DMS114 treated with DMSO at 0.1 percent for 48 hours (cell line): ENCODE data around the gene DGKG.

ENCODE experiments used
- DNase-seq: peaks from one replicate; lab custom pipeline; 2025; ENCODE audit not compliant: unreplicated experiment; lab: John Stamatoyannopoulos, UW

DGKG gene

DNA sequence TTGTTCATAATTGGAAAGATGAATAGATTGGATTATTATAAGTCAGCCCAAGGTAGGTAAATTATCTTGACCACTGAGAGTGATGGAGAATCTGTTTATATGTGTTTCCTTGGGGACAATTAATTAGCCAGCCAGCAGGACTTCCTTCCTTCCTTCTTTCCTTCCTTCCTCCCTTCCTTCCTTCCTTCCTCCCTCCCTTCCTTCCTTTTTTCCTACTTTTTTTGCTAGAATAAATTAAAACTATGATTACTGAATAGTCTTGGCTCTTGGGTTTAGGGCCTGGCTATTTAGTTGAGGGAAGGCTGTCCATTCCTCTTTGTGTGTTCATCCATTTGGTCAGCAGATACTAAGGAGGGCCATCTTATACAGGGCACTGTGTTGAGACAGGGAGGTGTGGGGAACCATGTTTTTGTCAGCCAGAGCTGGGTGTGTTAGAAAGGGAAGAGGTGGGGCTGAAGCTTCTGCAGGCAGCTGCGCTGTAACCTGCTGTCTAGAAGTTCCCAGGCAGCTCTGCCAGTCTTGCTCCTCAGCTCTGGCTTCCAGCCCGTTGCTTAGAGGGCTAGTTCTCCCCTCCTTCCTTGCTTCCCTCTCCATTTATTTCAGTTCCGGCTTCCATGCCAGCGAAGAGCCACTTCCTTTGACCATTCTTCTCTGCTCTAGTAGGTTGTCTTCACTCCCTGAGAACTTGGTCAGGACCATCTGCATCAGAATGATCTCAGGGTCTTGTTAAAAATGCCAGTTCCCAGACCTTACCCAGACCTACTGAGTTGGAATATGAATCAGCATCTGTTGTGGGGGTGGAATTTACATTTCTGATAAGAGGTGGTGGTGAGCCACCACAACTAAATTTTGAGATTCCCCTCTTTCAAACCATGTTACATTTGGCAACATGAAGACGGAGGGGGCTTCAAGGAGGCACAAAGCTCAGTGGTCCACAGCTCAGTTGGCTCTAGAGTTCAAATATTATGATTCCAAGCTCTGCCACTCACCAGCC lies 113.9 kb downstream of the DGKG start:
- no peak for DNase-seq

- no peak for DNase-seq
Observed at GRCh38 chr3:186246941-186247340, 115.1 kb downstream of the DGKG start.

DNA sequence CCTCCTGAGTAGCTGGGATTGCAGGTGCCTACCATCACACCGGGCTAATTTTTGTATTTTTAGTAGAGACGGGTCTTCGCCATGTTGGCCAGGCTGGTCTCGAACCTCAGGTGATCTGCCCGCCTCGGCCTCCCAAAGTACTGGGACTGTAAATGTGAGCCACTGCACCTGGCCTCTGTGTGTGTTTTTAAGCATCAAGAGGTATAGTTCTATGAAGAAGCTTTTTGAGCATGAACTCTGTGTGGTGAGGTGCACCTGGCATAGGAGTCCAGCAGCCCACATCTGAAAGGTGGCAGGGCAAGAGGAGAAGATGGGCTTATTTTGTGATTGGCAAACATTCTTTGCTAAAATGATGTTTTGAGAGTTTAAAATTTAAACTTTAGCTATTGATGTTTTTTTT lies 118.0 kb downstream of the DGKG start:
- no peak for DNase-seq

DNA sequence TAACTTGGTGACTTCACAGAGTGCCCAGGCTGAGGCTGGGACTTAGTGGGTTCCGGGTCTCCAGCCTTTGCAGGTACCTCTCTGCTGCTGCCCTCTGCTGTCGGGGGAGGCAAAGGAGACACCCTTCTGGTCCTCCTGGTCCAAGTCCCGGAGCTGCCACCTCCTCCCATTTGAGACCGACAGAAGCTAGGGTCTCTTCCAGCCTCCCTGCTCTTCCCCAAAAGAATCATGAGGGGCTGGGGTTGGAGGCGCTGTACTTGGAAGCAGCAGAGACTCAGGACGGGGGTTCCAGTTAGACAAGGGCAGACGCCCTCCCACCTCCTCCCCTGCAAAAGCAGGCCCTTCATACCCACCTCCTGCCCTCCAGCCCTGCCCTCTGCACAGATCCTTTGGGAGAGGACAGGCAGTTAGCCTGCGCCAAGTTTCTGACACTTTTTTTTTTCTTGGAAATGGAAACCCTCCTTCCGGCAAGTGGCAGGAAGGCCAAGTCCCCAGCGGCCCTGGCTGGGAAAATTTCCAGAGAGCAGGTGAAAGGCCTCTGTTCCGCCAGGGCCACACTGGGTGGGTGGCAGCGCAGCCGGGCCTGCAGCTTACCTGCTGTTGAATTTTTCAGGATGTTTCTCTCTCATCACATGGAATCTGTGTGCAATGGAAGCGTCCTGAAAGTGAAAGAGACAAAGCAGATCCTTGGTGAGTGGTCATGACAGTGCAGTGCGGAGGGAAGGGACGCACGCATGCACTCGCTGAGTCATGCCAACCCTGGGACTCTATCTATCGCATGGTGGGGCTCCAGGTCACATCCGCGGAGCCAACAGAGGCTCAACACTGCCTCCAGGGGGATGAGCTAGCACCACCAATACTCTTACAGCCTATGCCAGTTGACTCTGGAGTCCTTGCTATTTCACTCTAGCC lies 119.9 kb downstream of the DGKG start:
- DNase-seq = no peak

- no peak for DNase-seq
Observed at GRCh38 chr3:186239321-186239720, 122.7 kb downstream of the DGKG start.

- no peak for DNase-seq
Observed at GRCh38 chr3:186237915-186238314, 124.1 kb downstream of the DGKG start.

DNA sequence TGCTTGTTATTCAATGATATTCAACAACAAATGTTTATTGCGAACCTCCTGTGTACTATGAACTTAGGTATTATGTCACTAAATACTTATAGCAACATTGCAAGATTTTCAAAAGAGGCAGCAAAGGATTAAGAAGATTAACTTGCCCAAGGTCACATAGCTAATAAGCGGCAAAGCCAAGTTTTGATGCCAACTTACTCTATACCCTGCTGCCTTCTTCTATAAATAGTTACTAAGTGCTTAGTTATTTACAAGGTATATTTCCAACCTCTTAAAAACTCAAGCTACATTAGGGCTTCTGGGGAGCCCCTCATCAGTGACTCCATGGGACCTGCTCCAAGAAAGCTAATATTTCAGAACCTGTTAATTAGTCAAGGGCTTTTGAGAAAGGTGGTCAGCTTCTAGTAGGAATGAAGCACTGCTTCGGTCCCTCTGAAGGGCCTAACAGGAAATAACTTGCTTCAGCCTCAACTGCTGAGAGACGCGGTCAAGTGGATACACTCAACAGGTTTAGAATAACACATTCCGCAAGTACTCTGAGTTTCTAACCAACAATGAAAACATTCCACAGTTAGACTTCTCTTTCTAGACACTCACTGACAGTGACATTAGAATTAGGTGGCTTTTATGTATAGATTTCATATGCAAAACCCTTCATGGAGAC lies 125.5 kb downstream of the DGKG start:
- DNase-seq = no peak

- no peak for DNase-seq
Observed at GRCh38 chr3:186235554-186235953, 126.5 kb downstream of the DGKG start.

GRCh38 chr3:186234152-186234551 lies 127.9 kb downstream of the DGKG start:
- no peak for DNase-seq

GRCh38 chr3:186226482-186226881 lies 135.6 kb downstream of the DGKG start:
- DNase-seq = no peak

GRCh38 chr3:186225603-186226002 lies 136.4 kb downstream of the DGKG start:
- no peak for DNase-seq

DNA sequence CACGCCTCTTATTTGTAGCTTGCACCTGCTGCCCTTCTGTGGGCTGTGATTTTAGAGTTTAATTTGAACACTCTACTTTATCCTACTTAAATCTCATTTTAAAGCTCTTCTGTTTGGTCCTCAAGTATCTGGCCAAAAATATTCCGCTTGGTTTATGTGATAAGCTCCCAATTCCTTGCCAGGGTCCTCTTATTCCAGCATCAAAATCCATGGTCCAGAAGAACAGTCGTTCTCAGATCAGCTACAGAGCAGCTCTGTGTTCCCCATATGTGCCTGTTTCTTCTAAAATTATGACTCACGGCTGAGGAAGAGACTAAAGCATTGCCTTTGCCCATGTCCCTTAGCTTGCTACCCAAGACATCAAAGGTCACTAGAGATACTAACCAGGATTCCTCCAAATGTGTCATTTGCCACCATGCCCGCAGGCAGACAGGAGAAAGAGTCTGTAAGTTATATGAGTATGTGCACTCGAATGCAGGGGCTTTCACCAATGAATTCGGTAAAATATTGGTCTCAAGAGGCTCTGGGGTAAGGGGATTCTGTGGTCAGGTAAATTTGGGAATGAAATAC lies 137.9 kb downstream of the DGKG start:
- no peak for DNase-seq

- DNase-seq = no peak
Observed at GRCh38 chr3:186223476-186223875, 138.6 kb downstream of the DGKG start.

GRCh38 chr3:186221760-186222378 lies 140.2 kb downstream of the DGKG start:
- no peak for DNase-seq

DNA sequence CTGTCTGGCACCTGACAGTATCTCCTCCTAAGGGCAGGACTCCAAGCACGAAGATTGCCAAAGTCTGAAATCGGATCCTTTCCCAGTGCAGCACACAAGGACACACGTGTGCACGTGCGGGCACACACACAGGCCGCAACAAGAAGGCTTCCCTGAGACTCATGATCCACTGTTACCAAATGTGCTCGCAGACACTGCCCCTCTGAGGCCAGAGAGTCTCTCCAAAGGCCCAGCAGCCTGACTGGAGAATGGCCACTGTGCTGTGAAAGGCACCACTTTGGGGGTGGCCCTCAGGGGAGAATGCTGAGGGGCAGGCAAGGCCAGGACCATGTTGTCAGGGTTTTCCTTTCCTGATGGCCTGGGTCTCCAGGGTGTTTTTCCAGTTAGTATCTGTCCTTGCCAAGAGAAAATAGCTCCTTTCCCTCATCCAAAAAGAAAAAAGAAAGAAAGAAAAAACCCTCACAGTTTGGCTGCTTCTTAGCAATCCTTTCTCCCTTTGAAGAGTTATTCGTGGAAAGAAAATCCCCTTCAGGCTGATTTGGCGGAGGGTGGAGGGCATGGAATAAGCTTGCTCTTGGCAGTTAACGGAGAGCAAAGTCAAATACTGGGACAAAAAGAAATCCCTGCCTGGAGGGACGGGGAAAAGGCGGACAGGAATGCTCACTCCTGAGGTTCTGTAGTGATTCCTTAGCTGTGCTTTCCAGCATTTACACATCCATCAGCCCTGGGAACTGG lies 141.0 kb downstream of the DGKG start:
- no peak for DNase-seq

DNA sequence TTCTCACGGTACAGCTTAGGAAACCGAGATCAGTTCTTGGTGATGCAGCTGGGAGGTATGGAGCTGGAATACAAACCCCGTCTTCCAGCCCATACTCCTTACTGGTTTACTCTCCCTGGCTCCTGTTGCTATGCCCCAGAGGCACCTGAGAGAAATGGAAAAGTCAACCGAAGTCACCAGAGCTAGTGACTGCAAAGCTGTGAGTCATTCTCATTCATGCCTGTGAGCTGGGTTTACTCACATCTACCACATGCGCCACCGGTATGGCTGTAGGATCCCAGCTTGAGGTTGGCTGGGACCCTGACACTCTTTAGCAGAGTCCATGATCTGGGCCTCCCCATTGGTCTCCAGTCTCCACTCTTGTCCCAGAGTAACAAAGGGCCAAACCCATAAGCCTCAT lies 141.7 kb downstream of the DGKG start:
- no peak for DNase-seq

GRCh38 chr3:186219211-186219638 lies 142.8 kb downstream of the DGKG start:
- no peak for DNase-seq

DNA sequence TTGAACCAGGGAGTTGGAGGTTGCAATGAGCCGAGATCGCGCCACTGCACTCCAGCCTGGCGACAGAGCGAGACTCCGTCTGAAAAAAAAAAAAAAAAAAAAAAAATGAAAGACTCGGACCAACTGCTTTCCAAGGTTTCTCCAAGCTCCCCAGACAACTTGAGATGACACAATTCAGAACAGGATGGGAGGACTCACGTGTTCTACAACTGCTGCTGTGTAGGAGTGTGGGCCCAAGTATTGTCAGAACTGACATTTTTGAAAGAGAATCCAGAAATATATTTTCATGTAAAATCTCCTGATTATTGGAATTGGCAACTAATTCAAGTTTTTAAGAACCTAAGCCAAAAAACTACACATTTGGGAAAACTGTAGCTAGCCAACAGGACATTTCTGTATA lies 143.6 kb downstream of the DGKG start:
- no peak for DNase-seq

- DNase-seq = no peak
Observed at GRCh38 chr3:186217820-186218164, 144.2 kb downstream of the DGKG start.
